ENCODE results near the gene WRNIP1. TPM values are rescaled to one million over a fixed set of nuclear protein-coding genes. Genes with fewer than 3 reads are reported as not detected.

The WRNIP1 gene
- total and polyA plus RNA-seq, 2 of the 4 experiments (the other 2 are of a cell fraction) = 43.7 to 47.1 TPM

GRCh38 chr6:2777249-2777648 lies 12.1 kb downstream of the WRNIP1 start:
- peaks cover 38% of the 10 kb centered on the region for H3K36me3 ChIP-seq (ENCODE audit: control insufficient read depth, insufficient read depth, low read length)
- H3K27me3 ChIP-seq (ENCODE audit: control insufficient read depth, insufficient read depth, low read length) = no peaks in the 10 kb centered on the region
- dilution Hi-C loops (cut with HindIII; ENCODE audit: low sequenced_read_pairs, unreplicated experiment) = no loop called here
- peaks cover 67 to 91% of the 10 kb centered on the region in 2 experiments for H3K79me1 ChIP-seq (ENCODE audit: low read depth in 1 of 2, low read length in 2 of 2)
- H3K4me3 ChIP-seq (ENCODE audit: insufficient read depth, low read depth, low read length) = no peak overlapping the region
- no peak overlapping the region for H2BK15ac ChIP-seq (ENCODE audit: low read depth, low read length)
- no peak overlapping the region for H2AK5ac ChIP-seq (ENCODE audit: low read depth, low read length)
- no peak overlapping the region for H3K9ac ChIP-seq (ENCODE audit: low read depth, low read length)
- H2BK20ac ChIP-seq (ENCODE audit: low read depth, low read length) = no peak overlapping the region
- no peak overlapping the region for H2AFZ ChIP-seq (replicated peaks; ENCODE audit: low read length, poor library complexity)
- H3K27ac ChIP-seq (ENCODE audit: insufficient read depth, low read length) = no peak overlapping the region
- H4K5ac ChIP-seq (ENCODE audit: low read depth, low read length) = no peak overlapping the region
- peaks cover 7% of the 10 kb centered on the region for H3K4me1 ChIP-seq (ENCODE audit: control insufficient read depth, insufficient read depth, low read length)
- WGBS, 2 experiments (ENCODE audit: extremely low coverage in 2 of 2, insufficient read length in 1 of 2) = no CpG with 5 or more reads among the region's 3 CpGs
- intact Hi-C loops (cut with micrococcal nuclease) = no loop called here
- no peaks in the 10 kb centered on the region for H3K9me3 ChIP-seq (ENCODE audit: control insufficient read depth, insufficient read depth, low read length)
- DNase-seq (no peak), ATAC-seq (ENCODE audit: low read depth) (no peak)
- H2BK120ac ChIP-seq (ENCODE audit: low read depth, low read length) = no peak overlapping the region
- CTCF ChIA-PET = interaction anchor here (0.6 to 1.4 kb wide), 2 partner anchors 14 to 27 kb away, joined by 3 to 4 read pairs; partner anchors contain the start of gene MYLK4
- POLR2A ChIA-PET (ENCODE audit: unreplicated experiment) = no interaction called here
- no peak overlapping the region for H4K91ac ChIP-seq (ENCODE audit: insufficient read depth, low read depth, low read length)
- BruUV-seq (replicated peaks) = no TSS peak
- no peak overlapping the region for H3K4me2 ChIP-seq (ENCODE audit: low read depth, low read length)
- H4K8ac ChIP-seq (ENCODE audit: low read depth in 2 of 2, low read length in 2 of 2) = no peak overlapping the region
- H3K4ac ChIP-seq (ENCODE audit: low read depth, low read length) = no peak overlapping the region
- H3K18ac ChIP-seq (ENCODE audit: low read depth, low read length) = no peak overlapping the region
- H2AK9ac ChIP-seq (replicated peaks; ENCODE audit: low read depth, low read length, poor library complexity) = no peak overlapping the region
- peaks cover 60% of the 10 kb centered on the region for H4K20me1 ChIP-seq (ENCODE audit: insufficient read depth, low read length)
- no peak overlapping the region for H3K23ac ChIP-seq (ENCODE audit: low read depth, low read length)
- in situ Hi-C loops (cut with MboI; ENCODE audit: low sequenced_read_pairs) = no loop called here
- no peak for TF ChIP-seq MAFK (IDR thresholded peaks at IDR 0.05; ENCODE audit: low read depth, low read length)
- TF ChIP-seq POLR2A (IDR thresholded peaks at IDR 0.05; ENCODE audit: low read depth, low read length) = no peak
- TF ChIP-seq RAD21 (IDR thresholded peaks at IDR 0.05; ENCODE audit: low read length) = no peak
- TF ChIP-seq RCOR1 (IDR thresholded peaks at IDR 0.05; ENCODE audit: insufficient replicate concordance, low read length) = no peak
- no peak for TF ChIP-seq CEBPB (IDR thresholded peaks at IDR 0.05; ENCODE audit: low read depth, low read length)
- TF ChIP-seq FOS (IDR thresholded peaks at IDR 0.05; ENCODE audit: low read depth, low read length) = no peak
- TF ChIP-seq CTCF (conservative IDR thresholded peaks at IDR 0.05; ENCODE audit: low read depth, low read length) = no peak
- TF ChIP-seq BHLHE40 (IDR thresholded peaks at IDR 0.05; ENCODE audit: low read depth, low read length) = no peak
- no peak for TF ChIP-seq RFX5 (IDR thresholded peaks at IDR 0.05; ENCODE audit: low read depth, low read length)
- TF ChIP-seq CHD1 (IDR thresholded peaks at IDR 0.05; ENCODE audit: low read depth, low read length) = no peak
- TF ChIP-seq ELK1 (IDR thresholded peaks at IDR 0.05; ENCODE audit: borderline replicate concordance, low read depth, low read length) = no peak
- no peak for TF ChIP-seq MXI1 (IDR thresholded peaks at IDR 0.05; ENCODE audit: borderline replicate concordance, low read depth, low read length)
- no peak for TF ChIP-seq MAZ (IDR thresholded peaks at IDR 0.05; ENCODE audit: borderline replicate concordance, low read depth, low read length)
- TF ChIP-seq NFE2L2 (IDR thresholded peaks at IDR 0.05; ENCODE audit: low read depth, low read length) = no peak
- no peak for TF ChIP-seq SMC3 (IDR thresholded peaks at IDR 0.05; ENCODE audit: low read depth, low read length)
- no peak for TF ChIP-seq USF2 (IDR thresholded peaks at IDR 0.05; ENCODE audit: low read depth, low read length)
- no peak overlapping the region for H3K14ac ChIP-seq (replicated peaks; ENCODE audit: low read depth, low read length)
- H3K9me1 ChIP-seq (ENCODE audit: insufficient read depth, low read length) = peaks cover 36% of the 10 kb centered on the region
- no peak overlapping the region for H2BK5ac ChIP-seq (ENCODE audit: low read depth, low read length, poor library complexity, severe bottlenecking)
- no peak overlapping the region for H3K56ac ChIP-seq (ENCODE audit: extremely low read depth, insufficient read depth, low read length)

Data from IMR-90 (cell line).